ENCODE results near the gene KIAA0586.

Gene KIAA0586

GRCh38 chr14:58428118-58428683, 682 bp downstream of the KIAA0586 start:
- TF ChIP-seq CTCF (IDR thresholded peaks at IDR 0.05; ENCODE audit: low read depth, low read length): no peak
- H3K4me3 ChIP-seq (ENCODE audit: low read depth, low read length): peak overlapping the region; percentile 94

DNA sequence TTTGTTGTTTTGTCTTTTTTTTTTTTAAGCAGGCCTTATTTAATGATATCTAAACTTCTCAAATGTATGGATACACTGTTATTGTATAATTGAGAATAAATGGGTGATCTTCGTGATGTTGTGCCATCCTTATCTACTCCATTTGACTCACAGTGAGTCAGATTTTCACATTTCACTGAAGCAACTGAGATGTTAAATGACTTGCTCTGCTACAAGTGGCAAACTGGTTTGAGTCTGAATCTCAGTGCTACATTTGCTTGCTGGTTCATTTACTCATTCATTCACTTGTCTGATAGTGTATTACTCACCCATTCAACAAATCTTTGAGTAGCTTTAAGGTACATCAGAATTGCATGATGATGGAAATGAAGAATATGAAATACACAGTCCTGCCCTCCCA, 2.6 kb downstream of the KIAA0586 start:
- no peak overlapping the region for H3K4me3 ChIP-seq (ENCODE audit: low read depth, low read length)
- TF ChIP-seq CTCF (IDR thresholded peaks at IDR 0.05; ENCODE audit: low read depth, low read length): no peak

DNA sequence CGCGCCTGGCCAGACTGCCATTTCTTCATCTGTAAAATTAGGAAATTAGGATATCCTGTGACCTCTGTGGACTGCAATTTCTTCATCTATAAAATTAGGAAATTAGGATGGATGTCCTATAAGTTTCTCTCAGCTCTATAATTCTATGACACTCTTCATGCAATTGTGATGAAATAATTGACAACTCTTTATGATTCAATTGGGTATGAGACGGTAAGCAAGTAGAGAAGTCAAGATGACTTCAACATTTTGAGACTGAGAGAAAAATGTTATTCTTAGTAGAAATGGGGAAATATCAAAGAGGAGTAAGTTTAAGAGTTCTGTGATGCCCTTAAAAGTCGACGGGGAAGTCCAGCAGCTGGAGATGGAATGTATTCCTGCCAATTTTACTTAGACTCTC, 12.0 kb downstream of the KIAA0586 start:
- no peak for TF ChIP-seq CTCF (IDR thresholded peaks at IDR 0.05; ENCODE audit: low read depth, low read length)

DNA sequence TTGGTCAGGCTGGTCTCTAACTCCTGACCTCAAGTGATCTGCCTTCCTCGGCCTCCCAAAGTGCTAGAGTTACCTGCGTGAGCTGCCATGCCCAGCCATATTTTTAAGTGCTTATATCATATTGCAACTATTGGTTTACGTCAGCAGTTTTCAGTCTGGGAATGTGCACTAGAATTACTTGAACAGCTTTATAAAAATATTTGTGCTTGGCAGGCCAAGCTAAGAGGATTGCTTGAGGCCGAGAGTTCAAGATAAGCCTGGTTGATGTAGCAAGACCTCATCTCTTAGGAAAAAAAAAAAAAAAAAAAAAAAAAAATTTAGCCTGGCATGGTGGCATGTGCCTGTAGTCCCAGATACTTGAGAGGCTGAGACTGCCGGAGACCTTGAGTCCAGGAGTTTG, 17.1 kb downstream of the KIAA0586 start:
- no peak for TF ChIP-seq CTCF (IDR thresholded peaks at IDR 0.05; ENCODE audit: low read depth, low read length)
- H3K4me3 ChIP-seq (ENCODE audit: low read depth, low read length): no peak overlapping the region

More for the DNA sequence above, 12.0 kb downstream of the KIAA0586 start:
- H3K4me3 ChIP-seq (ENCODE audit: low read depth, low read length): no peak overlapping the region

GRCh38 chr14:58455593-58456265, 28.2 kb downstream of the KIAA0586 start:
- no peak for TF ChIP-seq CTCF (IDR thresholded peaks at IDR 0.05; ENCODE audit: low read depth, low read length)
- H3K4me3 ChIP-seq (ENCODE audit: low read depth, low read length): no peak overlapping the region

DNA sequence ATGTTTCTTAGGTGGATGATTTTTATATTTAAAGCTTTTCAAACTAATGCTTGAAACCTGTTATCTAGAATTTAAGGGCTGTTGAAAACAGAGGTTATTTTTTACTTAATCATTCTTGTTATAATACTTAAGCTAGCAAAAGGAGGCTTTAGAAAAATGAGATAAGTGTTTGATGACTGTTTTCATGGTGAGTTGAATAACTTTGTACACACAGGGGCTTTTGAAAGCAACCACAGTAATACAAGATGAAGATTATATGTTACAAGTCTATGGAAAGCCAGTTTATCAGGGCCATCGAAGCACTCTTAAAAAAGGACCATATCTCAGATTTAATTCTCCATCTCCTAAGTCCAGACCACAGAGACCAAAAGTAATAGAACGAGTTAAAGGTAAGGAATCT, 33.3 kb downstream of the KIAA0586 start:
- no peak overlapping the region for H3K4me3 ChIP-seq (ENCODE audit: low read depth, low read length)
- no peak for TF ChIP-seq CTCF (IDR thresholded peaks at IDR 0.05; ENCODE audit: low read depth, low read length)

- H3K4me3 ChIP-seq (ENCODE audit: low read depth, low read length): no peak overlapping the region
- TF ChIP-seq CTCF (IDR thresholded peaks at IDR 0.05; ENCODE audit: low read depth, low read length): no peak
Observed at GRCh38 chr14:58463147-58463546, 35.6 kb downstream of the KIAA0586 start.

Measured in WI38 (cell line).